Nephron (organoid): ENCODE results near the gene TREX2.

Source experiments
- H3K27ac Mint-ChIP-seq, 3 experiments: 2 replicates each; pipeline ENCODE4 v1.8.0; 2020; ENCODE audit warnings: mixed read lengths in 3 of 3, mild to moderate bottlenecking in 2 of 3, moderate library complexity in 1 of 3
- H3K27me3 Mint-ChIP-seq: 2 replicates; pipeline ENCODE4 v1.8.0; 2021; ENCODE audit warnings: low read depth, mild to moderate bottlenecking, moderate library complexity, mixed read lengths
- H3K36me3 Mint-ChIP-seq: 2 replicates; pipeline ENCODE4 v1.8.0; 2020; ENCODE audit warnings: low read depth, mixed read lengths
- H3K4me1 Mint-ChIP-seq: 2 replicates; pipeline ENCODE4 v1.8.0; 2020; ENCODE audit warnings: mixed read lengths
- H3K4me3 Mint-ChIP-seq, 3 experiments: 2 replicates each; pipeline ENCODE4 v1.8.0; 2020; ENCODE audit warnings: mild to moderate bottlenecking in 3 of 3, mixed read lengths in 3 of 3, moderate library complexity in 2 of 3
- H3K9me3 Mint-ChIP-seq: 2 replicates; pipeline ENCODE4 v1.8.0; 2020; ENCODE audit warnings: mixed read lengths
- CTCF ChIP-seq, 3 experiments: fragments of 200-600 bp; sonication (generic); IDR thresholded peaks; one replicate each; pipeline ENCODE4 v1.5.0; 2021; ENCODE audit warnings: antibody characterized with exemption in 3 of 3; ENCODE audit not compliant: unreplicated experiment in 3 of 3

TREX2 gene

GRCh38 chrX:153457827-153458466 is 12.1 kb upstream of the TREX2 start:
- H3K27me3 Mint-ChIP-seq = no peaks in the 10 kb centered on the region
- H3K27ac Mint-ChIP-seq = peak overlapping the region in 1 of 3 experiments; percentile 21
- TF ChIP-seq CTCF (IDR thresholded peaks at IDR 0.05; ENCODE audit: unreplicated experiment in 3 of 3) = no peak
- peaks cover 6% of the 10 kb centered on the region for H3K9me3 Mint-ChIP-seq
- peaks cover 17% of the 10 kb centered on the region for H3K4me1 Mint-ChIP-seq
- no peak overlapping the region for H3K4me3 Mint-ChIP-seq
- peaks cover 28% of the 10 kb centered on the region for H3K36me3 Mint-ChIP-seq

- TF ChIP-seq CTCF (IDR thresholded peaks at IDR 0.05; ENCODE audit: unreplicated experiment in 3 of 3) = no peak
- Mint-ChIP-seq H3K27ac (no peak overlapping the region), H3K4me1 (peaks cover 17% of the 10 kb centered on the region), H3K27me3 (no peaks in the 10 kb centered on the region), H3K9me3 (peaks cover 6% of the 10 kb centered on the region), H3K36me3 (peaks cover 28% of the 10 kb centered on the region), H3K4me3 (no peak overlapping the region)
These were observed 11.4 kb upstream of the TREX2 start for GRCh38 chrX:153457136-153457825.

- no peak for TF ChIP-seq CTCF (IDR thresholded peaks at IDR 0.05; ENCODE audit: unreplicated experiment in 3 of 3)
These were observed 10.8 kb upstream of the TREX2 start for GRCh38 chrX:153456704-153457103.

GRCh38 chrX:153456161-153456560 is 10.3 kb upstream of the TREX2 start:
- Mint-ChIP-seq H3K9me3 (peaks cover 6% of the 10 kb centered on the region), H3K4me1 (peaks cover 17% of the 10 kb centered on the region), H3K27me3 (no peaks in the 10 kb centered on the region), H3K27ac (no peak overlapping the region), H3K36me3 (peaks cover 20% of the 10 kb centered on the region), H3K4me3 (no peak overlapping the region)
- TF ChIP-seq CTCF (IDR thresholded peaks at IDR 0.05; ENCODE audit: unreplicated experiment in 3 of 3) = no peak

More at GRCh38 chrX:153456704-153457103, 10.8 kb upstream of the TREX2 start:
- Mint-ChIP-seq H3K9me3 (peaks cover 6% of the 10 kb centered on the region), H3K27ac (no peak overlapping the region), H3K36me3 (peaks cover 24% of the 10 kb centered on the region), H3K4me1 (peaks cover 17% of the 10 kb centered on the region), H3K27me3 (no peaks in the 10 kb centered on the region), H3K4me3 (no peak overlapping the region)

GRCh38 chrX:153455571-153455970 is 9.7 kb upstream of the TREX2 start:
- no peak for TF ChIP-seq CTCF (IDR thresholded peaks at IDR 0.05; ENCODE audit: unreplicated experiment in 3 of 3)
- peaks cover 15% of the 10 kb centered on the region for H3K36me3 Mint-ChIP-seq
- peaks cover 9% of the 10 kb centered on the region for H3K9me3 Mint-ChIP-seq
- no peak overlapping the region for H3K27ac Mint-ChIP-seq
- H3K4me3 Mint-ChIP-seq = no peak overlapping the region
- H3K4me1 Mint-ChIP-seq = peaks cover 17% of the 10 kb centered on the region
- H3K27me3 Mint-ChIP-seq = no peaks in the 10 kb centered on the region
